LNCAP (cell line): ENCODE results near the gene UBE2K.

Experiments used
- TF ChIP-seq, protein P1 (sequence below): fragments of 450-650 bp; IDR thresholded peaks from 2 replicates; pipeline ENCODE4 v1.5.1; 2017; ENCODE audit warnings: mild to moderate bottlenecking

UBE2K gene

DNA sequence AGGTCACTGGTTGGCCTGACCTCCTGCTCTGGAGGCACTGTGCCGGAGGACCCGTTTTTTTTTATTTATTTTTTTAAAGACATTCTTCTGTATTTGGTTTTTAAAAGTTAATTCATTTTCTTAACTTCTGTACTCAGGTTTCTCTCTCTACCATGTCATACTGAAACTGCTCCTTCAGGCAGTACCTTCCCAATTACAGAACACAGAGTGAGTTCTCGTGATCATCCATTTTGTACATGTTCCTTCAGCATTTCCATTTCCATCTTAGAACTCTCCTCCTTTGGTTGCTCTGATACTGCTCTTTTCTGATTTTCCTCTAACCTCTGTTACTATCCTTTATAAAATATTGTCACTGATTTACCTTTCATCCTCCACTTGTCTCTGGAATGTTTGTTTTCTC lies 17.9 kb downstream of the UBE2K start:
- TF ChIP-seq, protein P1, sequence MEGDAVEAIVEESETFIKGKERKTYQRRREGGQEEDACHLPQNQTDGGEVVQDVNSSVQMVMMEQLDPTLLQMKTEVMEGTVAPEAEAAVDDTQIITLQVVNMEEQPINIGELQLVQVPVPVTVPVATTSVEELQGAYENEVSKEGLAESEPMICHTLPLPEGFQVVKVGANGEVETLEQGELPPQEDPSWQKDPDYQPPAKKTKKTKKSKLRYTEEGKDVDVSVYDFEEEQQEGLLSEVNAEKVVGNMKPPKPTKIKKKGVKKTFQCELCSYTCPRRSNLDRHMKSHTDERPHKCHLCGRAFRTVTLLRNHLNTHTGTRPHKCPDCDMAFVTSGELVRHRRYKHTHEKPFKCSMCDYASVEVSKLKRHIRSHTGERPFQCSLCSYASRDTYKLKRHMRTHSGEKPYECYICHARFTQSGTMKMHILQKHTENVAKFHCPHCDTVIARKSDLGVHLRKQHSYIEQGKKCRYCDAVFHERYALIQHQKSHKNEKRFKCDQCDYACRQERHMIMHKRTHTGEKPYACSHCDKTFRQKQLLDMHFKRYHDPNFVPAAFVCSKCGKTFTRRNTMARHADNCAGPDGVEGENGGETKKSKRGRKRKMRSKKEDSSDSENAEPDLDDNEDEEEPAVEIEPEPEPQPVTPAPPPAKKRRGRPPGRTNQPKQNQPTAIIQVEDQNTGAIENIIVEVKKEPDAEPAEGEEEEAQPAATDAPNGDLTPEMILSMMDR, result no peak

DNA sequence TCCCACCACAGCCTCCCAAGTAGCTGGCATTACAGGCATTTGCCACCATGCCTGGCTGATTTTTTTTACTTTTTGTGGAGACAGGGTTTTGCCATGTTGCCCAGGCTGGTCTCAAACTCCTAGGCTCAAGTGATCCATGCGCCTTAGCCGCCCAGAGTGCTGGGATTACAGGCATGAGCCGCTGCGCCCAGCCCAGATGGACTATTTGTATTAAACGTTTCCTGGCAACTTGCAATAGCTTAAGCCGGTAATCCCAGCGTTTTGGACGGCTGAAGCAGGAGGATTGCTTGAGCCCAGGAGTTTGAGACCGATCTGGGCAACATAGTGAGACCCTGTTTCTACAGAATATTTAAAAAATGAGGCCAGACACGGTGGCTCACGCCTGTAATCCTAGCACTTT lies 18.4 kb downstream of the UBE2K start:
- TF ChIP-seq, protein P1, result no peak

DNA sequence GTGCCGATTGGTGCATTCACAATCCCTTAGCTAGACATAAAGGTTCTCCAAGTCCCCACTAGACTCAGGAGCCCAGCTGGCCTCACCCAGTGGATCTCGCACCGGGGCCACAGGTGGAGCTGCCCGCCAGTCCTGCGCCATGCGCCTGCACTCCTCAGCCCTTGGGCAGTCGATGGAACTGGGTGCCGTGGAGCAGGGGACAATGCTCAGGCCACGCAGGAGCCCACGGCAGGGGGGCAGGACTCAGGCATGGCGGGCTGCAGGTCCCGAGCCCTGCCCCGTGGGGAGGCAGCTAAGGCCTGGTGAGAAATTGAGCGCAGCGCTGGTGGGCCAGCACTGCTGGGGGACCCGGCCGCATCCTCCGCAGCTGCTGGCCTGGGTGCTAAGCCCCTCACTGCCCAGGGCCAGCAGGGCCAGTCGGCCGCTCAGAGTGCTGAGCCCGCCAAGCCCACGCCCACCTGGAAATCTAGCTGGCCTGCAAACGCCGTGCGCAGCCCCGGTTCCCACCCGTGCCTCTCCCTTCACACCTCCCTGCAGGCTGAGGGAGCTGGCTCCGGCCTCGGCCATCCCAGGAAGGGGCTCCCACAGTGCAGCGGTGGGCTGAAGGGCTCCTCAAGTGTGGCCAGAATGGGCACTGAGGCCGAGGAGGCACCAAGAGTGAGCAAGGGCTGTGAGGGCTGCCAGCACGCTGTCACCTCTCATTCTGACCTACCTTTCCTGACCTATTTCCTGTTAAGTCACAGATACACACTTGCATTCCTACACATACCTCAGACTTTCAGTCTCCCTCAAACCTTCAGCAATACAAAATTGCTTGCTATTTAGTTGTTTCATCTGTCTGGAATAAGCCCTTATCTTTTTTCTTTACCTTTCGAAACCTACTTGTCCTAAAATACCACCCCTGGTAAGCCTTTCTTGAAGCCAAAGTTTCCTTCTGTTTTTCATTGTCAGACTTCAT lies 20.7 kb downstream of the UBE2K start:
- TF ChIP-seq, protein P1, result no peak

DNA sequence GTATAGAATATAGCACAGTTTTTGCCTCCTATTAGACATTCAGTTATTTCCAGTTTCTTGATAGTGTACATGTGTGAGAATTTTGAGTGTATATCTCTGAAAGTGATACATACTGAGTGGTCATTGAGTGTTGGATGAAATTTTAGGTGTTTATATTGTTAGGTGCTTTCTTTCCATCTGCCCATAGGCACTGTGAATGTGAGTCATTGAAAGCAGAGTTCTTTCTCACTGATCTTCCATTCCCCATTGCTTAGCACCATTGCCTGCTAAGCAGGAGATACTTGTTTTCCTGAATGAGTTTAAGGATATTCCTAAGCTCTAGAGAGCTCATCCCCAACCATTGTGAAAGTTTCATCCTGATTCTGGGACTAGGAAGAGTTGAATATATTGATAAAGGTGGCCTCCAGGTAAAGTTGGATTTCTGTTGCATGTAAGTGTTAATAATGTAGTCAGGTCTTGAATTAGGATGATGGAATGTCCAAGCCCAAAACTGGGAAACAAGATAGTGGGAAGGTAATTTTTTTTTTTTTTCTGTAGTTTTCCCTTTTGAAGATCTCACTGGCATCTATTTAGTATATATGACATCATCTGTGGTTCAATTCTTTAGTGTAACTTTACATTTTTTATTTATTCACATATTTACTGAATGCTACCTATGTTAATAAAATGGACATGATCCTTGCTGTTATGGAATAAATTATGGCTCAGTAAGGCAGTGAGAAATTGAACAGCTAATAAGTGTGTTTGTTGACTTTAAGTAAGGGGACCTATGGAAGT lies 22.1 kb downstream of the UBE2K start:
- TF ChIP-seq, protein P1, result no peak

DNA sequence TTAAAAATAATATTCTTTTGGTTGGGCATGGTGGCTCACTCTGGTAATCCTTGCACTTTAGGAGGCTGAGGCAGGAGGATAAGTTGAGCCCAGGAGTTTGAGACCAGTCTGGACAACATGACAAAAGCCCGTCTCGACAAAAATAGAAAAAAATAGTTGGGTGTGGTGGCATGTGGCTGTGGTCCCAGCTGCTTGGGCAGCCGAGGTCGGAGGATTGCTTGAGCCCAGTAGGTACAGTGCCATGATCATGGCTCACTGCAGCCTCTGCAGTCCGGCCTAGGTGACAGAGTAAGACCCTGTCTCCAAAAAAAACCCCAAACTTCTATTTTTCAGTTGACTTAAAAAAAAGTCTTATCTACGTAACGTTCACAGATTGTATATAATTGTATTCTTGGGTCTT lies 23.9 kb downstream of the UBE2K start:
- TF ChIP-seq, protein P1, result no peak

GRCh38 chr4:39729557-39729956 lies 31.6 kb downstream of the UBE2K start:
- TF ChIP-seq, protein P1, result no peak

DNA sequence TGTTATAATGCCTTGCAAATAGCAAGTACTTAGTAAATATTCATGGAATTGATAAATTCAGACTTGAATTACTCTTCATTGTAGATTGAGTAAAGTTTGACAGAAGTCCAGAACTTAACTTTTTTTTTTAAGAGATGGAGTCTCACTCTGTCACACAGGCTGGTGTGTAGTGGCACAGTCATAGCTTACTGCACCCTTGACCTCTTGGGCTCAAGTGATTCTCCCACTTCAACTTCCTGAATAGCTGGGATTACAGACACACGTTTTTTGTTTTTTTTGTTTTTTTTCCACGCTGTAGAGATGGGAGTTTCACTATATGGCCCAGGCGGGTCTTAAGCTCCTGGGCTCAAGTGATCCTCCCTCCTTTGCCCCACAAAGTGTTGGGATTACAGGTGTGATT lies 32.1 kb downstream of the UBE2K start:
- TF ChIP-seq, protein P1, result no peak
